AG08396 (cell line): ENCODE results near the gene SLIT3.
"Not testable (repeated sequence)": the region's sequence is repeated elsewhere in the genome, so short reads cannot be mapped to it uniquely, and the experiment has no call there.

ENCODE experiments used
- DNase-seq: peaks from one replicate; pipeline ENCODE4 v3.0.0; 2012; ENCODE audit warnings: low spot score, mixed read lengths

Gene SLIT3

GRCh38 chr5:169142264-169142970 is 158.5 kb downstream of the SLIT3 start:
- DNase-seq, result no peak

- DNase-seq, result not testable (repeated sequence)
Observed at GRCh38 chr5:169140215-169140614, 160.7 kb downstream of the SLIT3 start.

DNA sequence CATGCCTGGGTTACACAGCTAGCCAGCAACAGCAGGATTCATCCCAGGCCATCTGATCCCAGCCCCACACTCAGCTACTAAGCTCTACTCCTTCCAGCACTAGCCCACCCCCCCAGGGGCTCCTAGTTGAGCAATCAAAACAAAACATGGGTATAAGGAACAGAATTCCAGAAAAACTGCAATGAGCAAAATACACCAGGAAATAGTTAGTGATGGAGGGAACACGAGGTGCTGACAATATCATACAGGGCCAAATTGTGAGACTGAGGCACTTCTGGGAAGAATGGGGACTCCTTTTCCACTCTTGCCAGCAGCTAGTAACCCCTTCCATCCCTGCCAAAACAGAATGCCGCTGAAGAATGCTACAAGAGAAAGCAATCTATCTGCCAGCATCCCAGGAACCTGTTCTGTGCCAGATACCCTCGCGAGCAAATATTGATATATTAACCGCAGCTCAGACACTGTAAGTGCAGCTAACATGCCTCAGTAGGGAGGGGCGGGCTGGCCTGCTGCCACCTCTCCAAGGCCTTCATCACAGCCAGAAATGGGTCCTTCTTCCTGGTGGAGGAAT is 161.4 kb downstream of the SLIT3 start:
- no peak for DNase-seq

GRCh38 chr5:169133531-169133930 is 167.4 kb downstream of the SLIT3 start:
- no peak for DNase-seq

DNA sequence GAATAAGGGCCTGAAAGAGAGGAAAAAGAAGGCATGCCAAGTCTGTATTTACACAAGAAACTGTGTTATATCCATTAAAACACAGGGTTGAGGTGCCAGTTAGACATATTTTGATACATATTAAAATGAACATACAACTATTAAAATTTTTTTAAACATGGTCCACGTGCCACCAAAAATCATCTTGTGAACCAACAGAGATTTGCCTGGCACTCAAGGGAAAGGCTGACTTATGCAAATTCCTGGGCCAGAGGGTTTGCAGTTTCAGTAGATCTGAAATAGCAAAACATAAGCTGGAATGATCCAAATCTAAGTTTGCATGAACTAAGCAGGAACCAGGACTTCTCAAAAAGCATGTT is 168.7 kb downstream of the SLIT3 start:
- DNase-seq, result no peak

GRCh38 chr5:169131616-169132301 is 169.2 kb downstream of the SLIT3 start:
- no peak for DNase-seq

DNA sequence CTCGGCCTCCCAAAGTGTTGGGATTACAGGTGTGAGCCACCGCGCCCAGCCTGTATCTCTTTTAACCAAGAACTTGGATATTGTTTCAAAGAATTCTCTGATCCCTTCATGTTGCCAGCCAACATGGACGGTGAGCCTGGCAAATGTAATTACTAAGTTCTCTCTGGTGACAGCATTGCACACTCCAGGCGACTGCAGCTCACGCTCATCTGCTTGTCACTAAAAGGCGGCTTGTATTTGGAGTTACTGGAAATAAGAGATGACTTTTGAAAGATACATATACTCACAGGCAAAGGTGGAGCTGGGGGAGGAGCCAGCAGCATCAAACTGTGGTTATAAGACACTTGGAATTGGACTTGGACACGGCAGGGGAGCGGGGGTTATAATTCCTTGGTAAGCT is 172.3 kb downstream of the SLIT3 start:
- DNase-seq, result no peak

- DNase-seq, result no peak
Observed at GRCh38 chr5:169127431-169127830, 173.5 kb downstream of the SLIT3 start.

- DNase-seq, result no peak
Observed at GRCh38 chr5:169126481-169127021, 174.4 kb downstream of the SLIT3 start.

DNA sequence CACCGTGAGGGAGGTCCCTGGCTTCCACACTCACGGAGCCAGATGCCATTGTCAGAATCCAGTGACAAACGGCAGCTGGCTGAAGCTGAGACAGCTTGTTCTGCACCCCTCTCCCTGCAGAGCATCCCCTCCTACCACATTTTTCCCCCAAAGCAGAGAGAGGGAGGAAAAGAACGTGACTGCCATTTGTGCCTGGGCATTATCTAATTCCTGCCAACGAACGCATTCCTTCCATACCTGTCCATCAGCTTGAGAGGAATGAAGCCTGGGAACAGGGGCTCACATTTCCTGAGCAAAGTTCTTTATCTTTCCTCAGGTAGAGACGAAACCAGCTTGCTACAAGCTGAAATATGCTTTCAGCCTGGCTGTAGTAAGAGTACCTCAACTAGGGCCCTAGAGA is 175.4 kb downstream of the SLIT3 start:
- no peak for DNase-seq

GRCh38 chr5:169122951-169123350 is 178.0 kb downstream of the SLIT3 start:
- no peak for DNase-seq

- DNase-seq, result no peak
Observed at GRCh38 chr5:169121630-169122420, 179.1 kb downstream of the SLIT3 start.

- no peak for DNase-seq
Observed at GRCh38 chr5:169119288-169120048, 181.5 kb downstream of the SLIT3 start.

DNA sequence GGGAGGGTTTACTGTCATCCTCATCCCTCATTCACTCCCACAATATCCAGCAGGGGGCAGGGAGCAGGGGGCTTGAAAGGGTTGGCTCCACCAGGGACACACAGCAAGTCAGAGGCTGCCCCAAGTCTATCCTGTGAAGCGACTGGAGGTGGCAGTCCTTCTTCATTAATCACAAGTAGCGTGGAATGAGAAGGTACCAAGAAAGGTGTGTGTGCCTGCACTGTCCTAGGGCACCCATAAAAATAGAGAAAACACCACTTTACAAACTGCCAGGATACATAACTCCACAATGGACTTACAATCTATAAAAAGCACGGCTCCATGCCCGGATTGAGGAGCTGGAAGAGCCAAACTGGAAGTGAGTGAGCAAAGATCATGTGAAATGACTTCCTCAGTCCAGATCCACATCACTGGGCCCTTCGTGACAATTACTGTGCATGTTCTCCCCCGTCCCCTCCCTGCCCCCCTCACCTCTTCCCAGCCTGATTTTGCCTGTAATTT is 183.9 kb downstream of the SLIT3 start:
- no peak for DNase-seq

DNA sequence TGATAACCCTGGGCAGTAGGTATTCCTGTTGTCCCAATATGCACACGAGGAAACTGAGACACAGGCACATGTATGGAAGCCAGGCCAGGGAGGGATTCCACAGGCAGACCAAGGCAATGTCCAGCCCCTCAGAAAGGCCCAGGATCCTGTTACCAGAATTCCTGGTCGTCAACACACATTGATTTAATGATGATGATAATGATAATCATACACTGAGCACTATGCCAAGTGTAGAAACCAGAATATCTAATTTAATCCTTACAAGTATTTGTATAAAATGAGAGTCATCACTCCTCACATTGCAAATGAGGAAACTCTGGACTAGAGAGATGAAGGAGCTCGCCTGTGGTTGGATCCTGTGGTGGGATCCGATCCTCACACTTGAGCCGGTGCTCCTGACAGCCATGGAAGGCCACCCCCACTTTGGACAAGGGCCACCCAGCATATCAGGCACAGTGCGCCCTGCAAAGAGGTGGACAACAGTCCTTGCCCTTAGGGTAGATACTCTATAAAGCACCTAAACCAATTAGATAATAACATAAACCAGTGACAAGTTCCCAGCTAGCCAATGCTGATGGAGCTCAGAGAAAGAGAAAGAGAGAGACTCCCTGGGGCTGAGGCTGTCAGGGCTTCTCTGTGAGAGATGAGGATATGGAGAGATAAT is 185.3 kb downstream of the SLIT3 start:
- DNase-seq, result no peak

DNA sequence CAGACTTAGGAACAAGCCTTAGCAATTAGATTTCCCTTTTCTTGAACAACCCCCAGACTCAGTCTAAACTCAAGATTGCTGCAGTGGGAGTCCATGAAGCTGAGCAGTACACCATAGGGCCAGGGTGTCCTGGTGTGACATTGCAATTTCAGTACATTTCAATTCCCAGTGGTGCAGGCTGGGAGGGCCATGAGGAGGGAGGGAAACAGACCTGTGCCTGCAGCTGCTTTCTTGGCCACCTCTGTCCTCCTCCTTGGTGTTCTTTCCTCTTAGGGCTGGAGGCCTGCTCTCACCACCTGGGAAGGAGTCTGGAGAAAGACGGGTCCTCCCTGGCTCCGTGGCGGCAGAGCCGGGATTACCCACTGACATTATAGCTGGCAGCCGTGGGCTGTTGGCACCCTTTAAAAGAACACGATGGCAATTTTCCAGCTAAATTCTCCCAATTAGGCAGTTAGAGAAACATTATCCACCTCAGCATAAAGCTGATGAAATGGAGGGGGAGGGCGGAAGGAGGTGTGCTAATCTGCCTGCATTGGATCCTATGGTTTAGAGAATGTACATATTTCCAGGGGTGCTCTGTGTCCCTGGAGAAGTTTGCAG is 186.4 kb downstream of the SLIT3 start:
- no peak for DNase-seq

- no peak for DNase-seq
Observed at GRCh38 chr5:169112016-169112415, 188.9 kb downstream of the SLIT3 start.

- no peak for DNase-seq
Observed at GRCh38 chr5:169106911-169107706, 193.8 kb downstream of the SLIT3 start.

DNA sequence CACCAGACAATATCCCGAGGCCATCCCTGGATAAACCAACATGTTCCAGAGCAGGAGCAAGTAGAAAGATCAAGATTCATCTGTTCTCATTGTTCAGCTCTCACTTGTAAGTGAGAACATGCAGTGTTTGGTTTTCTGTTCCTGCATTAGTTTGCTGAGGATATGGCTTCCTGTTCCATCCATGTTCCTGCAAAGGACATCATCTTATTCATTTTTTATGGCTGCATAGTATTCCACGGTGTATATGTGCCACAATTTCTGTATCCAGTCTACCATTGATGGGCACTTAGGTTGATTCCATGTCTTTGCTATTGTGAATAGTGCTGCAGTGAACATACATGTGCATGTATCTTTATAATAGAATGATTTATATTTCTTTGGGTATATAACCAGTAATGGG is 195.4 kb downstream of the SLIT3 start:
- not testable (repeated sequence) for DNase-seq
